H9 (cell line): ENCODE results near the gene LILRB5. TPM values are rescaled to one million over a fixed set of nuclear protein-coding genes. Genes with fewer than 3 reads are reported as not detected.
"Not testable (repeated sequence)": the region's sequence is repeated elsewhere in the genome, so short reads cannot be mapped to it uniquely, and the experiment has no call there.

ENCODE experiments used
- DNase-seq: peaks from one replicate; pipeline ENCODE4 v3.0.0-alpha.2; 2017
- H2AFZ ChIP-seq: one replicate; pipeline ENCODE4 v1.6.1; 2013; ENCODE audit warnings: mild to moderate bottlenecking, low read length, control low read depth, moderate library complexity
- H2AK5ac ChIP-seq: 2 replicates; pipeline ENCODE4 v1.6.1; 2013; ENCODE audit warnings: low read length, control low read depth, mixed read lengths; ENCODE audit not compliant: insufficient read length
- H2BK120ac ChIP-seq: one replicate; pipeline ENCODE4 v1.6.1; 2013; ENCODE audit warnings: low read depth, mild to moderate bottlenecking, low read length, control low read depth, inconsistent platforms; ENCODE audit not compliant: poor library complexity, severe bottlenecking
- H2BK12ac ChIP-seq: 2 replicates; pipeline ENCODE4 v1.6.1; 2013; ENCODE audit warnings: low read length, control low read depth, mixed read lengths, low read depth; ENCODE audit not compliant: insufficient read length
- H2BK15ac ChIP-seq: 2 replicates; pipeline ENCODE4 v1.6.1; 2013; ENCODE audit warnings: low read depth, low read length, control low read depth
- H2BK20ac ChIP-seq: one replicate; pipeline ENCODE4 v1.6.1; 2013; ENCODE audit warnings: low read depth, mild to moderate bottlenecking, low read length, control low read depth, inconsistent platforms; ENCODE audit not compliant: poor library complexity, severe bottlenecking
- H2BK5ac ChIP-seq: 2 replicates; pipeline ENCODE4 v1.6.1; 2013; ENCODE audit warnings: low read length, control low read depth, mixed read lengths; ENCODE audit not compliant: insufficient read length
- H3K14ac ChIP-seq: 2 replicates; pipeline ENCODE4 v1.6.1; 2013; ENCODE audit warnings: low read length, control low read depth; ENCODE audit not compliant: insufficient read depth
- H3K18ac ChIP-seq: 2 replicates; pipeline ENCODE4 v1.6.1; 2013; ENCODE audit warnings: low read depth, mild to moderate bottlenecking, mixed read lengths, low read length, control low read depth; ENCODE audit not compliant: insufficient read length
- H3K23ac ChIP-seq: 2 replicates; pipeline ENCODE4 v1.6.1; 2013; ENCODE audit warnings: low read length, control low read depth, mixed read lengths, low read depth; ENCODE audit not compliant: insufficient read length
- H3K23me2 ChIP-seq: 2 replicates; pipeline ENCODE4 v1.6.1; 2013; ENCODE audit warnings: low read depth, mild to moderate bottlenecking, mixed read lengths, low read length, control low read depth; ENCODE audit not compliant: insufficient read length, poor library complexity, severe bottlenecking
- H3K27ac ChIP-seq: 2 replicates; pipeline ENCODE4 v1.5.1; 2013; ENCODE audit warnings: low read length, control low read depth, mixed read lengths, low read depth; ENCODE audit not compliant: insufficient read length
- H3K27me3 ChIP-seq: 2 replicates; pipeline ENCODE4 v1.6.1; 2013; ENCODE audit warnings: low read length, control low read depth, inconsistent platforms; ENCODE audit not compliant: insufficient read depth
- H3K4ac ChIP-seq: 2 replicates; pipeline ENCODE4 v1.6.1; 2013; ENCODE audit warnings: low read depth, mild to moderate bottlenecking, control low read depth, inconsistent platforms, low read length, moderate library complexity
- H3K4me1 ChIP-seq: 2 replicates; pipeline ENCODE4 v1.6.1; 2013; ENCODE audit warnings: low read length, control low read depth, inconsistent platforms; ENCODE audit not compliant: insufficient read depth
- H3K4me2 ChIP-seq: 2 replicates; pipeline ENCODE4 v1.6.1; 2013; ENCODE audit warnings: low read length, control low read depth, mixed read lengths; ENCODE audit not compliant: insufficient read length, insufficient read depth
- H3K56ac ChIP-seq: 2 replicates; pipeline ENCODE4 v1.6.1; 2013; ENCODE audit warnings: low read depth, mild to moderate bottlenecking, mixed read lengths, low read length, control low read depth; ENCODE audit not compliant: insufficient read length
- H3K79me1 ChIP-seq: 2 replicates; pipeline ENCODE4 v1.6.1; 2013; ENCODE audit warnings: low read depth, mild to moderate bottlenecking, moderate library complexity, low read length, control low read depth, inconsistent platforms; ENCODE audit not compliant: insufficient read depth, poor library complexity, severe bottlenecking
- H3K79me2 ChIP-seq: 2 replicates; pipeline ENCODE4 v1.6.1; 2013; ENCODE audit warnings: low read length, control low read depth, inconsistent platforms; ENCODE audit not compliant: insufficient read depth
- H3K9ac ChIP-seq: 2 replicates; pipeline ENCODE4 v1.6.1; 2013; ENCODE audit warnings: low read length, control low read depth, mixed read lengths; ENCODE audit not compliant: insufficient read length; ENCODE audit errors: extremely low read depth
- H3K9me3 ChIP-seq: one replicate; pipeline ENCODE4 v1.6.1; 2013; ENCODE audit warnings: low read depth, low read length, inconsistent platforms; ENCODE audit not compliant: control insufficient read depth
- H3T11ph ChIP-seq: one replicate; pipeline ENCODE4 v1.6.1; 2013; ENCODE audit warnings: mild to moderate bottlenecking, low read length, control low read depth, inconsistent platforms
- H4K20me1 ChIP-seq: one replicate; pipeline ENCODE4 v1.6.1; 2013; ENCODE audit not compliant: control insufficient read depth, insufficient read length, insufficient read depth
- H4K5ac ChIP-seq: 2 replicates; pipeline ENCODE4 v1.6.1; 2013; ENCODE audit warnings: low read depth, mild to moderate bottlenecking, mixed read lengths, low read length, control low read depth; ENCODE audit not compliant: insufficient read length
- H4K8ac ChIP-seq: replicated peaks from 2 replicates; pipeline ENCODE4 v1.6.1; 2013; ENCODE audit warnings: low read length, control low read depth, mixed read lengths, low read depth; ENCODE audit not compliant: insufficient read length
- H4K91ac ChIP-seq: 2 replicates; pipeline ENCODE4 v1.6.1; 2013; ENCODE audit warnings: low read depth, mild to moderate bottlenecking, moderate library complexity, mixed read lengths, low read length, control low read depth; ENCODE audit not compliant: insufficient read length
- H3K27ac Mint-ChIP-seq, 3 experiments: 2 replicates in 2 of 3; 3 replicates in 1 of 3; pipeline ENCODE4 v1.8.0; 2020 to 2021; ENCODE audit warnings: mixed read lengths in 3 of 3, mild to moderate bottlenecking in 1 of 3, moderate library complexity in 1 of 3
- H3K27me3 Mint-ChIP-seq: 2 replicates; pipeline ENCODE4 v1.8.0; 2021; ENCODE audit warnings: low read depth, mild to moderate bottlenecking, moderate library complexity, mixed read lengths
- H3K36me3 Mint-ChIP-seq, 3 experiments: 2 replicates in 2 of 3; 3 replicates in 1 of 3; pipeline ENCODE4 v1.8.0; 2020 to 2021; ENCODE audit warnings: low read depth in 3 of 3, mixed read lengths in 3 of 3; ENCODE audit not compliant: insufficient read depth in 1 of 3
- H3K4me1 Mint-ChIP-seq, 2 experiments: 2 replicates each; pipeline ENCODE4 v1.8.0; 2020; ENCODE audit warnings: mixed read lengths in 2 of 2
- H3K4me3 Mint-ChIP-seq, 2 experiments: 2 replicates in 1 of 2; 3 replicates in 1 of 2; pipeline ENCODE4 v1.8.0; 2020 to 2021; ENCODE audit warnings: mild to moderate bottlenecking in 2 of 2, mixed read lengths in 2 of 2, moderate library complexity in 1 of 2
- H3K9me3 Mint-ChIP-seq, 2 experiments: 2 replicates in 1 of 2; 3 replicates in 1 of 2; pipeline ENCODE4 v1.8.0; 2020; ENCODE audit warnings: mild to moderate bottlenecking in 2 of 2, mixed read lengths in 2 of 2, moderate library complexity in 1 of 2
- WGBS: extraction: QIAGEN DNeasy Blood & Tissue Kit; methylation state at CpG from one replicate; pipeline ENCODE4 v1.1.7; 2013; ENCODE audit warnings: missing lambda C conversion rate, low lambda C conversion rate, mixed read lengths; ENCODE audit not compliant: insufficient read length; ENCODE audit errors: extremely low coverage; 5-methylcytosine and 5-hydroxymethylcytosine counted together
- total RNA-seq: library from RNA; stranded (reverse); gene quantifications from 2 replicates; pipeline ENCODE4 v1.2.1, GENCODE V29; 2021

Gene LILRB5
- total RNA-seq, 1 experiment from 2014 or later, result 0.09 TPM

- not testable (repeated sequence) for H4K91ac ChIP-seq, H3K27ac ChIP-seq, H2BK15ac ChIP-seq, H3K23ac ChIP-seq, H4K5ac ChIP-seq, H3K79me1 ChIP-seq, H2AK5ac ChIP-seq, H3K9ac ChIP-seq, H3K4me2 ChIP-seq, H3K56ac ChIP-seq, H2BK120ac ChIP-seq, H3K4ac ChIP-seq, H3K23me2 ChIP-seq, H3K4me1 ChIP-seq, H3K14ac ChIP-seq, H3K27me3 ChIP-seq, H3K9me3 ChIP-seq, H2BK20ac ChIP-seq, DNase-seq, H4K20me1 ChIP-seq, H3K18ac ChIP-seq, H2BK5ac ChIP-seq, H4K8ac ChIP-seq, H3T11ph ChIP-seq, H2BK12ac ChIP-seq, H3K27ac Mint-ChIP-seq, H3K36me3 Mint-ChIP-seq, H3K79me2 ChIP-seq, H3K4me1 Mint-ChIP-seq, H2AFZ ChIP-seq, H3K4me3 Mint-ChIP-seq
- no CpG with 5 or more reads among the region's 4 CpGs for WGBS
- Mint-ChIP-seq H3K27me3 (peaks cover 51% of the 10 kb centered on the region), H3K9me3 (peaks cover 0 to 60% of the 10 kb centered on the region in 2 experiments; a peak in 2 of 5 replicates)
These were observed 23.0 kb upstream of the LILRB5 start for GRCh38 chr19:54280025-54280424.
